ENCODE results near the gene TSEN2.
"Not testable (repeated sequence)": the region's sequence is repeated elsewhere in the genome, so short reads cannot be mapped to it uniquely, and the experiment has no call there.

Gene TSEN2

DNA sequence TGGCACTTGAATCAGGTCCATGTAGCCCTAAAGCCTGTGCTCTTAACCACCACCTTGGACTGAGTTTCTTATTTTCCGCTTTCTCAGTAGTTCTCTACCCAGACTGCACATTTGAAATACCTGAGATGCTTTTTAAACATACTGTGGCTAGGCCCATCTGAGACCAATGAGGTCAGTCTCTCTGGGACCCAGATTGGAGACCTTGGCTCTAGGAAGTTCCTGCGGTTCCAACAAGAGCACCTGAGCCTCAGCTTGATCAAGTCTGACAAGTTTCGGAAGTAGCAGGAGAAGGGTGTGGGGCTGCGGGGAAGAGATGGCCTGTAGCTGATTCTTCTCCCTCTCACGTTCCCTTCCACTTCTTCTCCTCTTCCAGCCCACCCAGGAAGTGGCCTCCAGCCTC lies 11.5 kb upstream of the TSEN2 start:
- DNase-seq = no peak

DNA sequence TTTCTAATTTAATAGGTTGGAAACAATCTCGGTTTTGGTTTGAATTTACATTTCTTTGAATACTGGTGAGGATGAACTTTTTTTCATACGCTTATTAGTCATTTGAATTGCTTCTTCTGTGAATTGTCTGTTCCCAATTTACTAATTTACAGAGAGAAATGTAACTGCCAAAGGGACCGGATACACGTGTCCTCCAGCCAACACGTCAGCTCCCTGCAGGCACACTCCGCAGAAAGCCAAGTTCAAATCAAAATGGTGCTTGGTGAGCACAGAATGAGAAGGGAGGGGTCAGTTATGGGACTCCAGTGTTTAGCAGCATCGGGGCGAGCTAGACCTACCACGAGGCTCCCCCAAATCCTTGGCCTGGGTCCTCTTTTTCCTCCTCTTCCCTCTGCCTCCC lies 10.8 kb upstream of the TSEN2 start:
- DNase-seq = peak; percentile 42

DNA sequence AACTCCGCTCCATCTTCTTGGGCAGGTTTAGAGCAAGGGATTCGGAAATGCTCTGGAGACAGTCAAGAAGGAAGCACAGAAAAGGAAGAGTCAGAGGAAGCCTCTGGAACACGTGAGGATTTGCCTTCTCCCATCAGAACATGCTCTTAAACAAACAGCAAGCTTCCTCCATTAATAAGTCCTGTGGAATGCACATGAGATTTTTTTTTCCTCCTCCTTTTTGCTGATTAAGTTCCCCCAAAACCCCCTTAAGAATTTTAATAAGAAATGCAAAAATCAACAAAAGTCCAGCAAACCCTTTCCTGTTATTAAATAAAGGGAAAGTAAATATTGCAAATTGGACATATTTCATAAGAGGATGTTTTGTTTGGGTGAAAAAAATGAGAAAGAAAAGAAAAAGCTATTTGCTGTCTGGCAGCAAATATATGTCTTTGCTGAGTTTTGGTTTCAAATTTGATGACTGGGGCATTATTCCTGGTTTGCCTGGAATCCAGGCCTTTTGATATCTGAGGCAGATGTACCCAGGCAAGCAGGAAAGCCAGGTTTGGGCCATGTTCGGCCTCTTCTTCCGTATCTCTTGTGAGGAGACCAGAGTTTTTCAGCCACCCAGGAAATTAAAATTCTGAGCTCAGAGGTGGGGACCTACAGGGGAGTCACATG lies 7.9 kb upstream of the TSEN2 start:
- no peak for DNase-seq

DNA sequence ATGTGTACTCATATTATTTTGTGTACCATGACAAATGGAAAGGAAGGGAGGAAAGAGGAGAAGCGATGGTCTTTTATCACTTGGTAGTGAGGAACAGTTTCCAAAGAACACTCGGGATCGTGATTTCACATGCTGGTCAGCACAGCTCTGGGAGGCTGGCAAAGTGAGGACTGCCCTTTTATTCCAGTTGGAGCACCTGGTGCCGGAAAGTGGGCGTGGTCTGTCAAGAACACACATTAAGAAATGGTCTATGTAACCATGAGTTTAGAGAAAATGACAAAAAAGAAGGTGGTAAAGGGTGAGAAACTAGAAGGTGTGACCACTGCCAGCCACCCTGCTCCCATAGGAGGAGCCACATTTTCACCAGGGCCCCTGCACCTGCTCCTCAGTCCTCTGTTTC lies 7.0 kb upstream of the TSEN2 start:
- no peak for DNase-seq

DNA sequence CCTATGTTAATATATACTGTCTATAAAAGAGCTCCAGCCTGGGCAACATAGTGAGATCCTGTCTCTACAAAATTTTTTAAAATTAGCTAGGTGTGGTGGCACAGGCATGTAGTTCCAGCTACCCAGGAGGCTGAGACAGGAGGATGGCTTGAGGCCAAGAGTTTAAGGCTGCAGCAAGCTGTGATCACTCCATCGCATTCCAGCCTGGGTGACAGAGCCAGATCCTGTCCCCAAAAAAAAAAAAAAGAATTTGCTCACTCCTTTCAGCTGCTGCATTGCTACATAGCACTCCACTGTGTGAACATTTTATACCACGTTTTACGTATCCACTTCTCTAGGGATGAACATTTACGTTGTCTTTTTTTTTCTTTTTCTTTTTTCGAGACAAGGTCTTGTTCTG lies 6.0 kb upstream of the TSEN2 start:
- DNase-seq = no peak

DNA sequence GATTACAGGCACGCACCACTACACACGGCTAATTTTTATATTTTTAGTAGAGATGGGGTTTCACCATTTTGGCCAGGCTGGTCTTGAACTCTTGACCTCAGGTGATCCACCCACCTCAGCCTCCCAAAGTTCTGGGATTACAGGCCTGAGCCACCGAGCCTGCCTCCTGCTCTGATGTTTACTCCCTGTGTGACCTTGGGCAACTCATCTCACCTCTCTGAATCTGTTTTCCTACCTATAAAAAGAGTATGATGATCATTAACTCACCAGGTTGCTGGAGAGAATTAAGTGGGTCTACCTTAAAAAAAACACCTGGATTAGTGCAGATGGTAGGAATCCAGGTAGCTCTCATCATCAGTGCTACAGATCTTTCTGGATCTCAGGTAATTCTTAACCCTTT lies 5.1 kb upstream of the TSEN2 start:
- not testable (repeated sequence) for DNase-seq

DNA sequence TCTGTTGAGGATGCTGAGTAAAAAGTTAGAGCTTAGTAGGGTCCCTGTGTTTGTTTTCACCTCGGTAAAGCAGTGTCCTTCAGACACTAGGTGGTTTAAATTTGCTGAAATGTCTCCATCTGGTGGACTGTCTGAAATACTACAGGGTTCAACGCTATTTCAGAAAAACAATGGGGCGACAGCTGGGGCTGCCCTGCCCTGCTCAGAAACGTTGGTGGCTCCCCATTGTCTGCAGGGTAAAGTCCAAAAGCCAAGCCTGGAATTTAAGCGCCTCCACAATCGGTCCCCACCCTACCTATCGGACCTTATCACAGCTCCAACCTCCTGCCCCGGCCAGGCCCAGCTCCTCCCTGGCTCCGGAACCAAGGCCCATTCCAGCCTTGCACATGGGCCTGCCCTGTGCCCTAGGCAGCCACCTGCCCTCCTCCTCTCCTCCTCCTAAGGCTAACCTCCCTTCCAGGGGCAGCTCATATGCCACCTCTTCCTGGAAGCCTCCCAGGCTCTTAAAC lies 4.3 kb upstream of the TSEN2 start:
- DNase-seq = no peak

DNA sequence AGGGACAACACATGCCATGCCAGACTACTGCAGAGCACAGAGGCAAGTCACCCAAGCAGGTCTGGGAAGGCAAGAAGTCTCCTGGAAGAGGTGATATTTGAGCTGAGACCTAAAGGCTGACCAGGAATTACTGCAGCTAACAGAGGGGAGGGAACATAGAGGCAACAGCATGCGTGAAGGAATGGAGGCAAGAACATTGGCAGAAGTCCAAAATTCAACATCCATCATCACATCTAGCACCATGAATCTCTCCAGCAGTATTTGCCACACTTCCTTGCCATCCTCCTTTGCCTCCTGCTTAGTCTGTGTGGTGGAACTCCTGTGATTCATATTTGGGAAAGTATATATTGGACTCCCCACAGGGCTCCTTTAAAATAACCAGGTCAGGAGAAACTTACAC lies 870 bp upstream of the TSEN2 start:
- DNase-seq = no peak

DNA sequence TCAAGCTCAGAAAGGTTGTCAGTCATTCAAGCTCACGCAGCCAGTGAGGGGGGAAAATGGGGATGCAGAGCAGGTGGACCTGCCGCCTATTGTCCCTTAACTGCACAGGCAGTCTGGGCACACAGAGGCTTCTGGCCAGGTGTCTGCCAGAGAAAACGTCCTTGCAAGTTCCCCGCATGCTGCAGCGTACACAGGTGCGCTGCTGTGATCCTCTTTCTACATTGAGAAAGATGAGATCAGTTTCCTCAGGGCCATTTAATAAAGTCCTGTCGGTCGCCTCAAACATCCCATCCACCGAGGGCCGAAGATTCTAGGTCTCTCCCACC lies 445 bp upstream of the TSEN2 start:
- DNase-seq = no peak

DNA sequence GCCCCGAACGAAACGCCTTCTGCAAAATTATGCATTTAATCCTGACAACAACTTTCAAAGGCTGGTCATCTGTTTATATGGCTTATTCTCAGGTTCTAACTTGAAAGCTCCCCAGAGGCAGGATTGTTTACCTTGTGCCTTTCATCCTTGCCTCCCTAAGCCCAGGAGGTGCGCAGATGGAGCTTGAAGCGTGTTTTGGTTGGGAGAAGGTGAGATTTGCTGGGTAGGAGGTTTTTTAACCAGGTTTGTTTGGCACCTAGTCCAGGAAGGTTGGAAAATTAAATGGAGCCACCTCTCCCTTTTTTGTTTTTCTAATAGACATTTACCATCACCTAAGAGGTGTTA lies 675 bp downstream of the TSEN2 start:
- DNase-seq = no peak

DNA sequence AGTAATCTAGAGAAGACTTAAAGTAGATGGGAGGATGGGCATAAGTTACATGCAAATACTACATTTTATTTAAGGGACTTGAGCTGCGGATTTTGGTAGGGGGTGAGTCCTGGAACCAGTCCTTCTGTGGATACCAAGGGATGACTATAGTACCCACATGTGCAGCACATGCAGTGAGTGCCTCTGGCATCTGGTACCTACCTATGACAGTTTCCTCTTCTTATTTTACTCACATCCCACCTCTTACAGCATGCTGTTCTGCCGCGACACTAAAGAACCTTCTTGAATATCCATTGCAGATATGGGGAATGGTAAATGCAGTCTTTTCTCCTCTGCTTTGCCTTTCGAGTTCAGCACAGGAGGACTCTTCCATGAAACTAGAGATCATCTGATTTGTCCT lies 1.7 kb downstream of the TSEN2 start:
- DNase-seq = no peak

DNA sequence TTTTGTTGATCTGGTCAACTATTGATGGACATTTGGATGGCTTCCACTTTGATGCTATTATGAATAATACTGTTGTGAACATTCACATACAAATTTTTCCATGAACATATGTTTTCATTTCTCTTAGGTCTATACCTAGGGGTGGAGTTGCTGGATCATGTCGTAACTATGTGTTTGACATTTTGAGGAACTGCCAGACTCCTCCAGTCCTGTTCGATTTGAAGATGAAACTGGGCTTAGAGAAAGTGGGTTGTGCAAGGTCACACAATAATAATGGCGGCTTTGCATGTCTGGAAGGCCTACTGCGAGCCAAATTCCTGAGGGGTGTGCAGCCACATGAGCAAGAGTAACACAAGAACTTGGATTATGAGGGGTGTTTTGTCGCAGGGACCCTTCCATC lies 2.6 kb downstream of the TSEN2 start:
- DNase-seq = no peak

DNA sequence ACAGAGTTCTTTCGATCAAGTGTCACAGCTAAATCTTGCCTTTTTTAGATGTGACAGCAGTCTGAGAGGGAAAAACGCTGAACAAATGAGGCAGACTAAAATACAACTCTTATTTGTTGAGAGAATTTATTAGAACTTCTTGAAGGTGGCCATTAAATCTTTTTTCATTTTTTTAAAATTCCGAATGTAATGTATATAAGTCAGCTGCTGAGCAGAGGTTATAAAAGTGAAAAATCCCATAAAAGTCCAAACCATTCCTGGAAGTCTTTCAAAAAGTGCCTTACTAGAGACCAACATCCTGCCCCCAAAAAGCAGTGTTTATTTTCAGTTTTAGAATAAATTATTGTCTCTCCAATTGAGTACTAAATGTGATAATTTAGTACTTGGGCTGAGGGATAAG lies 3.1 kb downstream of the TSEN2 start:
- DNase-seq = no peak

DNA sequence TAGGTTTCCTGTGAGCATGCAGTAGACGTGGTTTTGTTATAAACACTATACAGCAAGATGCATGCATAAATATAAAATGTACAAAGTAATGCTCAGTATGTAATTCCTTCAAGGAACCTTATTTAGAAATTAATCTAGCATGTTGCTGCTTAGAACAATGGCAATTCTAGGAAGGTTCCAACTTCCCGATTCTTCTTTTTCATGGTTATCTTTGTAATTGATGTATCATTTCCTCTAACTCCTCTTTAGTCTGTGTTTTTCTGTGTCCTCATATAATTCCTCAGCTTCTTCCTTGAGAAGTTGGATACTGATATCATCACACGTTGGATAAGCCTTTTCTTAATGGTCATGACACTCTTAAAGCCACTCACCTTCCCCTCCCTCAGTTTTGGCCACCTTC lies 3.5 kb downstream of the TSEN2 start:
- DNase-seq = no peak

DNA sequence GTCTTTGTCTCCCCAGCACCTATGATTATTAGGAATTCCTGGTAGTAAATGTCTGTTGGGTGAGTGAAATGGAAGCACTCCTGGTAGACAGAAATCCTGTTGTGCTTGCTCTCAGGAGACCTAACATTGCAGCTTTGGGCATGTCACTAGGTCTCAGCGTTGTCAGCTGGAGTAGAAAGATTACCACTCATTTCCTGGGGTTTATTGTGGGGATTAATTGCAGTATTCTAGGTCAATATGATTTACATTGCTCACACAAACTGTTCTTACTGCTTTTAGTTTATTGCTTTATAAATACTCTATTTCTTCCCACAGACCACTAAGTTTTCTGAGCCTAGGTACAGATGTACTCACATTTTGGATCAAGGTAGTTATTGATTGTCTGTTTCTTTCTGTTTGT lies 5.1 kb downstream of the TSEN2 start:
- DNase-seq = no peak

DNA sequence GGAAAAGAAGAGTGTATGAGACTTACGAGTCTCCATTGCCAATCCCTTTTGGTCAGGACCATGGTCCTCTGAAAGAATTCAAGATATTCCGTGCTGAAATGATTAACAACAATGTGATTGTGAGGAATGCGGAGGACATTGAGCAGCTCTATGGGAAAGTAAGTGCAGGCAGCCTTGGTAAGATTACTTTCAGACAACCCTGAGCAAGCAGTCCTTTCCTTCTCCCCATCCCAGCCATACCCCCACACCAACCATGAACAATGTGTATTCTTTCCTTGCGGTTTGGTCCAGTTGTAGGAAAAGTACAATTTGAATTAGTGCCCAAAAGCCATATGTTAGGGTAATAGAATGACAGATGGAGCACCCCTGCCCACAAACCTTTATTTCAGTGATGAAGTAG lies 5.6 kb downstream of the TSEN2 start:
- DNase-seq = no peak

DNA sequence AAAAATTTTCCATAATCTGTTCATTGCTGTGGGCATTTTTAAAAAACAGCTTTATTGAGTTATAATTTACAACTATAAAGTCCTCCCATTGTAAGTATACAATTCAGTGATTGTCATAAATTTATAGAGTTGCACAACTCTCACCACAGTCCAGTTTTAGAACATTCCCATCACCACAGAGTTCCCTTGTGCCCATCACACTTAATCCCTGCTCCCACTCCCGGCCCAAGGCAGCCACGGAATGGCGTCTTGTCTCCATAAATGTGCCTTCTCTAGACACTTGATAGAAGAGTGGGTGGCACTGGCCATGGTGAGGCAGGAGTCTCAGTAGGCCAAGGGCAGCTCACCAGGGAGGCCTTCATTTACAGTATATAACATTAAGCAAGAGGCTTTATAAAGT lies 6.3 kb downstream of the TSEN2 start:
- DNase-seq = no peak

DNA sequence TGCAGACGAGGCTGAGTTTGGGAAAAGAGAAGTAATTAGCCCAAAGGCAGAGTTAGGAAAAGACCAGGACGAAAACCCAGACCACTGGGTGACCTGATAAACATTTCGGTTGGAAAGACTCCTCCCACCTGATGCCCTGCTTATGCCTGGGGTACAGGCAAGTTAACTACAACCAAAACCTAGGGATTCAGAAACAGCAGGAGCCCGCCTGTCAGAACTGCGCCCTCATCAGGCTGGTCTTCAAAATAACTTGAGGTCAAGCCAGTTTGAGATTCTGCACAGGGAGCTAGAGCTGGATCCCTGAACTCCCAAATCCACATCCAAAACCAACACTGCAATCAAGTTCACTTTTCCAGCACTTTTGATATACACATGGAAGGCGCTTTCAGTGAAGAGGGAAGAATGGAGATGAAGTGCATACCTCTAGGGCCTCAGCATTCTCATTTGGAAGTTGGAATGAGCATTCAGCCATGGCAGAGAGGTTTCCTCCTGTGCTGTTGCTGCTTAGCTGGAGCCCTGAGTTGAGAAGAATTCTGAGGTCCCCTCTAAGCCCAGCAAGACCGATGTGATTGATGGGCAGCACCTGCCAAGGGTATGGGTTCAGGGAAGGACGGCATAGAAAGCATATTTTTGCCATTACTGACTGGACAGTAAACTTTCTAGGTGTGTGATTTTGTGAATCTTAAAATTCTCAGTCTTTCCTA lies 11.6 kb downstream of the TSEN2 start:
- no peak for DNase-seq

DNA sequence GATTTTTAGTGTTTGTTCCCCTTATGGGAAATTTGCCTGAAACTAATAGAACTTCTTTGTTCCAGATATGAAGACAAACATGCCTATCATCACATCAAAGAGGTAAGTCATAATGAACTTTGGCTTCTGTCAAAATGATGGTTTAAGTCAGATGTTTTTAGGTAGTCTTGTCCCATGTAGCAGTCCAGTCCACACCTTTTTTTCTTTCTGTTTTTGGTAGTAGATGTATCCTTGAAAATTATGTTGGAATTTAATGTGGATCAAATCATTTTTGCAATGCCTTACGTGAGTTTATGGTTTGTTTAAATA lies 12.1 kb downstream of the TSEN2 start:
- DNase-seq = no peak

DNA sequence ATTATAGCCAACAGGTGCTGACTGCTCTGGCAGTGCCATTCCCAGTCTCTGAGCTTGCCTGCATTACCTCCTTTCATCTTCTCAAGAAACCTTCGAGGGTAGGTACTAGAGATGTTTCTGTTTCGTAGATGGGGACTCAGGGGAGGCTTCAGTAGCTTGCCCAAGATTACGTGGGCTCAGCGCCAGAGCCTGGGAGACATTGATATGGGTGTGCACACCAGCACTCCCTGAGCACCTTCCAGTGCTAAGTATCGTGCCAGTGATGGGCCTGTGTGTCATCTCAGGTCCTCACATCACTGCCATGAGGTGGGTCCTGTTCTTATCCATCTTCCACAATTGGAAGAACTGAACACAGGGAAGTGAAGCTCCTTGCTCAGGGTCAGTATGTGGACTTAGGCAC lies 15.2 kb downstream of the TSEN2 start:
- no peak for DNase-seq

DNA sequence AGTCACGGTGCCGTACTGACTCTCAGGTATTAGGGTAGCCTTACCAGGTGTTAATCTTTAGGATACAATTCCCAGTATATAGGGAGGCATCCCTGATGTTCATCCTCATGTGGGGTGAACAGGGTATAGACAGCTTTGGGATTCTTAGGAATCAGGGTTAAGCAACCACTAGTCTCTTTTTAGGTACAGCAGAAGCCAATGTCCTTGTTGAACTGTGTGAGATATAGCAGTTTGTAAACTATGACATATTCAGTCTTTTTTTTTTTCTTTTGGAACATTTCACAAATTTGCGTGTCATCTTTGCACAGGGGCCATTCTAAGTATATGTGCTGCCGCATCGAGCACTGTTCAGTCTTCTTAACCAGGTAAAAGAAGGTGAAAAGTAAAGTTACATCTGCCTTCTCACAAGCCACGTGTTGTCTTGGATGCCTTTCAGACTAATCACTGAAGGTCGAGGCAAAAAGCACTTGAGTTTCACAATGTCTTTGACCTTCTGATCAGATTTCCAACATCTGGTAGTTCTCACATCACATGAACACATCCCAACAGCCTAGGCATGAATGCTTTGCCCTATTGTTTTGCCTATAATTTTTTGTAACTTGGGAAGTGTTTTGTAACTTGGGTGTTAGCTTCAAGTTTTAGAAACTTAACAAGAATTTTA lies 17.2 kb downstream of the TSEN2 start:
- DNase-seq = no peak

DNA sequence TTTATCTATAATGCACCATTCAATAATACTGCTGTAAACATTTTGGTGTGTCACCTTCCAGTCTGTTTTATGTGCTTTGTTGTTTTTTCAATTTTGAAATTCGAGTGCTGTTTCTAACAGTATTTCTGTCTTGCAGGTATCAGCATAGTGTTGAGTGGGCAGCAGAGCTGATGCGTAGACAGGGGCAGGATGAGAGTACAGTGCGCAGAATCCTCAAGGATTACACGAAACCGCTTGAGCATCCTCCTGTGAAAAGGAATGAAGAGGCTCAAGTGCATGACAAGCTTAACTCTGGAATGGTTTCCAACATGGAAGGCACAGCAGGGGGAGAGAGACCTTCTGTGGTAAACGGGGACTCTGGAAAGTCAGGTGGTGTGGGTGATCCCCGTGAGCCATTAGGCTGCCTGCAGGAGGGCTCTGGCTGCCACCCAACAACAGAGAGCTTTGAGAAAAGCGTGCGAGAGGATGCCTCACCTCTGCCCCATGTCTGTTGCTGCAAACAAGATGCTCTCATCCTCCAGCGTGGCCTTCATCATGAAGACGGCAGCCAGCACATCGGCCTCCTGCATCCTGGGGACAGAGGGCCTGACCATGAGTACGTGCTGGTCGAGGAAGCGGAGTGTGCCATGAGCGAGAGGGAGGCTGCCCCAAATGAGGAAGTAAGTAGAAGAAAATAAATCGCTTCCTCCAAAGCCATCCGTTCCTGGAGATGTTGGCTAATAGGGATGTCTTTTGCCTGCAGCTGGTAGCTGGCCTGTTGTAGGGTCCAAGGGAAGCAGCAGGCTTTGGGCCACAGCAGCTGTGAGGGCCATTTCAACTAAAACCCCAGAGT lies 19.1 kb downstream of the TSEN2 start:
- no peak for DNase-seq

DNA sequence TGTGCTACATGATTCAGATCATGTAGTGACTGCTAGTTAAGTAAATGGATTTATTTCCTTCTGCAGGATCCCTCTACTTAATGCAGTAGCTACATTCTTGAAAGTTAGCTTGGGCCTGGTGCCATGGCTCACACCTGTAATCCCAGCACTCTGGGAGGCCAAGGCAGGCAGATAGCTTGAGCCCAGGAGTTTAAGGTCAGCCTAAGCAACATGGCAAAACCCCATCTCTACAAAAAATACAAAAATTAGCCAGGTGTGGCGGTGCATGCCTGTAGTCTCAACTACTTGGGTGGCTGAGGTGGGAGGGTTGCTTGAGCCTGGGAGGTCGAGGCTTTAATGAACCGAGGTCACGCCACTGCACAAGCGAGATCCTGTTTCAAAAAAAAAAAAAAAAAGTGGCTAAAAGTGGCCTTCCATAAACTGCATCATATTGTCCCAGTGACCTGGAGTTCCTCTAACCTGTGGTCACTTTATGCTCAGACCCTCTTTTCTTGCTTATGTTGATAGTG lies 22.0 kb downstream of the TSEN2 start:
- DNase-seq = no peak

All from femur (tissue), 1 donor.